GM23338 (cell line): Measurements from ENCODE around the gene LMF1. TPM values are rescaled to one million over a fixed set of nuclear protein-coding genes. Genes with fewer than 3 reads are reported as not detected.

Source experiments
- ATAC-seq: fragments of 200-7000 bp; cut with Tn5 transposase; 3 replicates; pipeline ENCODE4 v1.9.1; 2020
- DNase-seq: peaks from one replicate; pipeline ENCODE4 v3.0.0-alpha.2; 2015; ENCODE audit warnings: low spot score
- H2AFZ ChIP-seq: fragments of 200-600 bp; sonication (generic); 2 replicates; pipeline ENCODE4 v1.8.0; 2016; ENCODE audit warnings: antibody characterized with exemption, mild to moderate bottlenecking, moderate library complexity
- H3F3A ChIP-seq: fragments of 200-600 bp; sonication (generic); replicated peaks from 2 replicates; pipeline ENCODE4 v1.8.0; 2017; ENCODE audit warnings: antibody characterized with exemption, mixed run types, low read depth
- H3K27ac ChIP-seq: fragments of 200-600 bp; sonication (generic); 2 replicates; pipeline ENCODE4 v1.6.1; 2016; ENCODE audit warnings: low read depth
- H3K27me3 ChIP-seq: fragments of 200-600 bp; sonication (generic); 2 replicates; pipeline ENCODE4 v1.8.0; 2016; ENCODE audit warnings: mild to moderate bottlenecking, mixed run types, moderate library complexity; ENCODE audit not compliant: insufficient read depth
- H3K36me3 ChIP-seq: fragments of 200-600 bp; sonication (generic); 2 replicates; pipeline ENCODE4 v1.8.0; 2016; ENCODE audit warnings: mild to moderate bottlenecking; ENCODE audit not compliant: insufficient read depth
- H3K4me1 ChIP-seq: fragments of 200-600 bp; sonication (generic); 2 replicates; pipeline ENCODE4 v1.8.0; 2016; ENCODE audit warnings: mild to moderate bottlenecking, moderate library complexity; ENCODE audit not compliant: insufficient read depth
- H3K4me2 ChIP-seq: fragments of 200-600 bp; sonication (generic); 2 replicates; pipeline ENCODE4 v1.7.1; 2017; ENCODE audit warnings: mixed run types
- H3K4me3 ChIP-seq: fragments of 200-600 bp; sonication (generic); 2 replicates; pipeline ENCODE4 v1.6.1; 2016; ENCODE audit warnings: mixed run types
- H3K79me2 ChIP-seq: fragments of 200-600 bp; sonication (generic); replicated peaks from 2 replicates; pipeline ENCODE4 v1.8.0; 2017; ENCODE audit warnings: mild to moderate bottlenecking; ENCODE audit not compliant: insufficient read depth
- H3K9me2 ChIP-seq: fragments of 200-600 bp; sonication (generic); 2 replicates; pipeline ENCODE4 v1.8.0; 2017; ENCODE audit not compliant: insufficient read depth
- H4K20me1 ChIP-seq: fragments of 200-600 bp; sonication (generic); replicated peaks from 2 replicates; pipeline ENCODE4 v1.8.0; 2017; ENCODE audit warnings: mild to moderate bottlenecking; ENCODE audit not compliant: insufficient read depth
- H3K27ac Mint-ChIP-seq: 2 replicates; pipeline ENCODE4 v1.8.0; 2020; ENCODE audit warnings: inconsistent platforms, mild to moderate bottlenecking, moderate library complexity, mixed read lengths
- H3K27me3 Mint-ChIP-seq: 3 replicates; pipeline ENCODE4 v1.8.0; 2022; ENCODE audit warnings: low read depth, mild to moderate bottlenecking, moderate library complexity, mixed read lengths, inconsistent platforms; ENCODE audit not compliant: insufficient read depth, poor library complexity
- H3K36me3 Mint-ChIP-seq: 3 replicates; pipeline ENCODE4 v1.8.0; 2021; ENCODE audit warnings: low read depth, mild to moderate bottlenecking, inconsistent platforms, moderate library complexity, mixed read lengths
- H3K4me1 Mint-ChIP-seq: 3 replicates; pipeline ENCODE4 v1.8.0; 2020; ENCODE audit warnings: mild to moderate bottlenecking, inconsistent platforms, mixed read lengths
- H3K4me3 Mint-ChIP-seq: 3 replicates; pipeline ENCODE4 v1.8.0; 2021; ENCODE audit warnings: moderate library complexity, mild to moderate bottlenecking, inconsistent platforms, mixed read lengths
- H3K9me3 Mint-ChIP-seq: 3 replicates; pipeline ENCODE4 v1.8.0; 2020; ENCODE audit warnings: moderate library complexity, mild to moderate bottlenecking, inconsistent platforms, mixed read lengths
- CREB1 ChIP-seq: fragments of 250-450 bp; sonication (Bioruptor Pico); IDR thresholded peaks from 2 replicates; pipeline ENCODE4 v1.5.0; 2020; ENCODE audit warnings: low read depth, mild to moderate bottlenecking, moderate library complexity
- ETS1 ChIP-seq: IDR thresholded peaks from 2 replicates; pipeline ENCODE4 v1.6.1; 2016; ENCODE audit warnings: antibody characterized with exemption
- EZH2 ChIP-seq: fragments of 200-600 bp; sonication (generic); IDR thresholded peaks from one replicate; pipeline ENCODE4 v1.8.0; 2017; ENCODE audit warnings: antibody characterized with exemption, mild to moderate bottlenecking, low read depth; ENCODE audit not compliant: unreplicated experiment
- EZH2phosphoT487 ChIP-seq: fragments of 200-600 bp; sonication (generic); IDR thresholded peaks from one replicate; pipeline ENCODE4 v1.8.1; 2018; ENCODE audit warnings: antibody characterized with exemption; ENCODE audit not compliant: unreplicated experiment
- JUNB ChIP-seq: IDR thresholded peaks from one replicate; pipeline ENCODE4 v1.6.1; 2016; ENCODE audit warnings: antibody characterized with exemption; ENCODE audit not compliant: unreplicated experiment
- NANOG ChIP-seq: IDR thresholded peaks from 2 replicates; pipeline ENCODE4 v1.6.1; 2016; ENCODE audit warnings: antibody characterized with exemption, borderline replicate concordance
- POLR2AphosphoS5 ChIP-seq: IDR thresholded peaks from 2 replicates; pipeline ENCODE4 v1.6.1; 2016; ENCODE audit warnings: antibody characterized with exemption, low read depth
- ZNF114 ChIP-seq: fragments of 250-450 bp; sonication (Bioruptor Pico); IDR thresholded peaks from 2 replicates; pipeline ENCODE4 v1.5.0; 2020; ENCODE audit warnings: mild to moderate bottlenecking, moderate library complexity
- ZNF462 ChIP-seq: fragments of 250-450 bp; sonication (Bioruptor Pico); IDR thresholded peaks from 2 replicates; pipeline ENCODE4 v1.5.0; 2020; ENCODE audit warnings: mild to moderate bottlenecking, moderate library complexity
- polyA plus RNA-seq: library from polyadenylated mRNA; unstranded; fragments of >200 nt; fragmentation: Nextera tagmentation; extraction: Ambion mirVana; gene quantifications from 2 replicates; pipeline ENCODE4 v1.2.1, GENCODE V29; 2016
- total RNA-seq: library from RNA; depleted of rRNA; stranded (reverse); fragments of >200 nt; shearing (Covaris generic); gene quantifications from 2 replicates; pipeline ENCODE4 v1.2.3, GENCODE V29; 2014
- TF ChIP-seq, protein P1 (sequence below), 2 experiments: fragments of 200-600 bp in 1 of 2; sonication (generic) in 1 of 2; conservative IDR thresholded peaks; 2 replicates each; pipeline versions ENCODE4 v1.5.1 to v1.6.1; 2016 to 2017; ENCODE audit warnings: antibody characterized with exemption in 2 of 2, low read depth in 2 of 2, mild to moderate bottlenecking in 2 of 2, moderate library complexity in 1 of 2
- TF ChIP-seq, protein P2 (sequence below): IDR thresholded peaks from one replicate; pipeline ENCODE4 v1.6.1; 2018; ENCODE audit warnings: antibody characterized with exemption; ENCODE audit not compliant: unreplicated experiment

Gene LMF1
- total and polyA plus RNA-seq, 2 experiments from 2014 or later, result 4.2 to 10.1 TPM

GRCh38 chr16:1019231-1020090 lies 48.7 kb upstream of the LMF1 start:
- Histone ChIP-seq H3K4me1 (no peaks in the 10 kb centered on the region), H3F3A (no peaks in the 10 kb centered on the region), H3K27me3 (no peaks in the 10 kb centered on the region), H3K27ac (no peak overlapping the region), H3K4me2 (no peak overlapping the region), H3K79me2 (no peaks in the 10 kb centered on the region), H3K36me3 (no peaks in the 10 kb centered on the region), H4K20me1 (no peaks in the 10 kb centered on the region), H3K9me2 (no peaks in the 10 kb centered on the region), H2AFZ (no peak overlapping the region; the same call in 1 of the 2 replicates), H3K4me3 (no peak overlapping the region)
- Mint-ChIP-seq H3K36me3 (no peaks in the 10 kb centered on the region), H3K27ac (no peak overlapping the region), H3K4me3 (no peak overlapping the region), H3K9me3 (no peaks in the 10 kb centered on the region), H3K27me3 (peaks cover 2% of the 10 kb centered on the region), H3K4me1 (no peaks in the 10 kb centered on the region)
- TF ChIP-seq NANOG (no peak), ZNF462 (CRISPR knock-in tag) (no peak), ZNF114 (no peak), JUNB (no peak), EZH2 (no peak), CREB1 (CRISPR knock-in tag) (no peak), EZH2phosphoT487 (no peak), ETS1 (no peak), POLR2AphosphoS5 (no peak)
- TF ChIP-seq, protein P1, sequence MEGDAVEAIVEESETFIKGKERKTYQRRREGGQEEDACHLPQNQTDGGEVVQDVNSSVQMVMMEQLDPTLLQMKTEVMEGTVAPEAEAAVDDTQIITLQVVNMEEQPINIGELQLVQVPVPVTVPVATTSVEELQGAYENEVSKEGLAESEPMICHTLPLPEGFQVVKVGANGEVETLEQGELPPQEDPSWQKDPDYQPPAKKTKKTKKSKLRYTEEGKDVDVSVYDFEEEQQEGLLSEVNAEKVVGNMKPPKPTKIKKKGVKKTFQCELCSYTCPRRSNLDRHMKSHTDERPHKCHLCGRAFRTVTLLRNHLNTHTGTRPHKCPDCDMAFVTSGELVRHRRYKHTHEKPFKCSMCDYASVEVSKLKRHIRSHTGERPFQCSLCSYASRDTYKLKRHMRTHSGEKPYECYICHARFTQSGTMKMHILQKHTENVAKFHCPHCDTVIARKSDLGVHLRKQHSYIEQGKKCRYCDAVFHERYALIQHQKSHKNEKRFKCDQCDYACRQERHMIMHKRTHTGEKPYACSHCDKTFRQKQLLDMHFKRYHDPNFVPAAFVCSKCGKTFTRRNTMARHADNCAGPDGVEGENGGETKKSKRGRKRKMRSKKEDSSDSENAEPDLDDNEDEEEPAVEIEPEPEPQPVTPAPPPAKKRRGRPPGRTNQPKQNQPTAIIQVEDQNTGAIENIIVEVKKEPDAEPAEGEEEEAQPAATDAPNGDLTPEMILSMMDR (conservative IDR thresholded peaks at IDR 0.05; ENCODE audit: low read depth in 2 of 2), result no peak
- TF ChIP-seq, protein P2, sequence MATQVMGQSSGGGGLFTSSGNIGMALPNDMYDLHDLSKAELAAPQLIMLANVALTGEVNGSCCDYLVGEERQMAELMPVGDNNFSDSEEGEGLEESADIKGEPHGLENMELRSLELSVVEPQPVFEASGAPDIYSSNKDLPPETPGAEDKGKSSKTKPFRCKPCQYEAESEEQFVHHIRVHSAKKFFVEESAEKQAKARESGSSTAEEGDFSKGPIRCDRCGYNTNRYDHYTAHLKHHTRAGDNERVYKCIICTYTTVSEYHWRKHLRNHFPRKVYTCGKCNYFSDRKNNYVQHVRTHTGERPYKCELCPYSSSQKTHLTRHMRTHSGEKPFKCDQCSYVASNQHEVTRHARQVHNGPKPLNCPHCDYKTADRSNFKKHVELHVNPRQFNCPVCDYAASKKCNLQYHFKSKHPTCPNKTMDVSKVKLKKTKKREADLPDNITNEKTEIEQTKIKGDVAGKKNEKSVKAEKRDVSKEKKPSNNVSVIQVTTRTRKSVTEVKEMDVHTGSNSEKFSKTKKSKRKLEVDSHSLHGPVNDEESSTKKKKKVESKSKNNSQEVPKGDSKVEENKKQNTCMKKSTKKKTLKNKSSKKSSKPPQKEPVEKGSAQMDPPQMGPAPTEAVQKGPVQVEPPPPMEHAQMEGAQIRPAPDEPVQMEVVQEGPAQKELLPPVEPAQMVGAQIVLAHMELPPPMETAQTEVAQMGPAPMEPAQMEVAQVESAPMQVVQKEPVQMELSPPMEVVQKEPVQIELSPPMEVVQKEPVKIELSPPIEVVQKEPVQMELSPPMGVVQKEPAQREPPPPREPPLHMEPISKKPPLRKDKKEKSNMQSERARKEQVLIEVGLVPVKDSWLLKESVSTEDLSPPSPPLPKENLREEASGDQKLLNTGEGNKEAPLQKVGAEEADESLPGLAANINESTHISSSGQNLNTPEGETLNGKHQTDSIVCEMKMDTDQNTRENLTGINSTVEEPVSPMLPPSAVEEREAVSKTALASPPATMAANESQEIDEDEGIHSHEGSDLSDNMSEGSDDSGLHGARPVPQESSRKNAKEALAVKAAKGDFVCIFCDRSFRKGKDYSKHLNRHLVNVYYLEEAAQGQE, result no peak
- DNase-seq (no peak), ATAC-seq (peak; percentile 11; the same call in 2 of the 3 replicates)
